Spinal cord (tissue), 10 donors: ENCODE data around the gene DUOXA1. TPM values are rescaled to one million over a fixed set of nuclear protein-coding genes. Genes with fewer than 3 reads are reported as not detected.

Experiments
- DNase-seq, 6 donors: peaks; one replicate each; pipeline versions ENCODE4 v3.0.0 to v3.0.0-alpha.2; 2013 to 2015; ENCODE audit warnings: low spot score in 6 of 6, low read depth in 4 of 6
- H3K27ac ChIP-seq: one replicate; pipeline ENCODE4 v1.5.1; 2013; ENCODE audit warnings: low read depth, low read length, control low read depth
- H3K27me3 ChIP-seq: one replicate; pipeline ENCODE4 v1.6.1; 2013; ENCODE audit warnings: low read length; ENCODE audit not compliant: control insufficient read depth, insufficient read depth
- H3K36me3 ChIP-seq: one replicate; pipeline ENCODE4 v1.6.1; 2013; ENCODE audit warnings: low read length; ENCODE audit not compliant: control insufficient read depth, insufficient read depth
- H3K4me1 ChIP-seq: one replicate; pipeline ENCODE4 v1.6.1; 2013; ENCODE audit warnings: low read length; ENCODE audit not compliant: control insufficient read depth, insufficient read depth
- H3K4me3 ChIP-seq: one replicate; pipeline ENCODE4 v1.5.1; 2013; ENCODE audit warnings: low read depth, low read length, control low read depth
- H3K9me3 ChIP-seq: one replicate; pipeline ENCODE4 v1.6.1; 2013; ENCODE audit warnings: low read length; ENCODE audit not compliant: control insufficient read depth, insufficient read depth
- WGBS: methylation state at CpG from one replicate; pipeline ENCODE4 v1.1.5; 2013; ENCODE audit warnings: missing lambda C conversion rate; ENCODE audit not compliant: insufficient coverage; 5-methylcytosine and 5-hydroxymethylcytosine counted together
- polyA plus RNA-seq, 2 donors: library from polyadenylated mRNA; unstranded; fragments of 120-200 nt; gene quantifications; one replicate each; pipeline ENCODE4 v1.2.1, GENCODE V29; 2013; ENCODE audit not compliant: insufficient read length in 2 of 2
- total RNA-seq, 2 donors: library from RNA; depleted of rRNA in 1 of 2; stranded (reverse); fragments of 120-200 nt in 1 of 2; fragments of >200 nt in 1 of 2; gene quantifications; one replicate each; pipeline versions ENCODE4 v1.2.3 to v1.2.4, GENCODE V29; 2013 to 2014
- donor health status: healthy.

The DUOXA1 gene
- total and polyA plus RNA-seq, 4 donors: 0.11 TPM; not detected in 3

DNA sequence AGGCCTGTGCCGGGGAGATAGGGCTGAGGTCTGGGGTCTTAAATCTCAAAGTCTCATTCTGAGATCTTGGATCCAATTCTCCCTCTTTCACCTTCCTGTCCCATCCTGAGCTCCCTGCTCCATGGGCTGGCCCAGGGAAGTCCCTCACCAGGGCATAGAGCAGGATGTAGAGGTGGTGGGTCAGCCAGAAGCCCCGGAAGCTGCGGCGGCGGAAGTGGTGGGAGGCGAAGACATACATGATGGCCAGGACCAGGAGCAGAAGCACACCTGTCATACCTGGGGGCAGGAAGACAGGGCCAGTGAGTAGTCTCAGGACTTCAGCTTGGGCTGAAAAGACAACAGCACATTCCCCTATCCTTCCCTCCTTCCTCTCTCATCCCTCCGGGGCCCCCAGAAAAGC, 32.2 kb downstream of the DUOXA1 start:
- no peak for DNase-seq
- no peaks in the 10 kb centered on the region for H3K4me1 ChIP-seq
- H3K36me3 ChIP-seq: no peaks in the 10 kb centered on the region
- H3K9me3 ChIP-seq: no peaks in the 10 kb centered on the region
- no peak overlapping the region for H3K4me3 ChIP-seq
- peaks cover 2% of the 10 kb centered on the region for H3K27me3 ChIP-seq
- H3K27ac ChIP-seq: no peak overlapping the region
- 98% methylated on average over 5 of the region's 7 CpGs for WGBS

DNA sequence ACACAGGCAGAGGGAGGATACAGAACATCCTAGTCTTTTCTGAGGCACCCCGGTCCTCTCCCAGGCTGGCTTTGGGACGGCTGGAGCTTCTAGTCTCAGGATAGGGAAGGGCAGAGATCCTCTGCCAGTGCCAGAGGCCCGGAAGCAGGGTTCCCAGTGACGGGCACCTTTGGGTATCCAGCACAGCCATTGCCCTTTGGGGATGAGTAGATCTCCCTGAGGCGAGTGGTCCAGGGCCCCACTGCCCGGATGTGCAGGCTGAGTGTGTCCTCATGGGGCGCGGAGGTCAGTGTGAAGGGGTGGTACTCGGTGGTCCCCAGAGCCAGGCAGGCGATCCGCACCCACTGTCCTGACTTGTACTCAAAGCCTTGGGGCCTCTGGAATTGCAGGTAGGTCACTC, 34.0 kb downstream of the DUOXA1 start:
- H3K4me3 ChIP-seq: no peak overlapping the region
- 92% methylated on average over 11 of the region's 11 CpGs for WGBS
- H3K4me1 ChIP-seq: no peaks in the 10 kb centered on the region
- H3K27me3 ChIP-seq: peaks cover 2% of the 10 kb centered on the region
- H3K27ac ChIP-seq: no peak overlapping the region
- no peaks in the 10 kb centered on the region for H3K36me3 ChIP-seq
- no peaks in the 10 kb centered on the region for H3K9me3 ChIP-seq
- no peak for DNase-seq

DNA sequence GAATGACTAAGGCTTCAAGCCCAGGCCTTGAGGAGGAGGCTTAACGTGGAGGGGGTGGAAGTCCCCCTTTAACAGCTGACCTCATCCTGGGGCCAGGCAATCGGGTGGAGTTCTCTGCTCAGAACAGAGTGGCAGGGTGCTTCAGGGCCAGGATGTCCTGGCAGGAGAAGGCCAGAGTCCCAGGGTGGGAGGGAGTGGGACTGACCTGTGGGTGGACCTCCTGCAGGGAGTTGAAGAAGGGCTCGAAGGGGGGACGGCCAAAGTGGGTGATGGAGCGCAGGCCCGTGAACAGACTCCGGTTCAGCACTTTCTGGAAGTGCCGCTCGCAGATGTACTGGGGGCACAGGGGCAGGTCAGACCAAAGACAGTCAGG, 35.3 kb downstream of the DUOXA1 start:
- Histone ChIP-seq H3K4me3 (no peak overlapping the region), H3K36me3 (no peaks in the 10 kb centered on the region), H3K27ac (no peak overlapping the region), H3K4me1 (no peaks in the 10 kb centered on the region), H3K27me3 (peaks cover 2% of the 10 kb centered on the region), H3K9me3 (no peaks in the 10 kb centered on the region)
- no peak for DNase-seq
- 83% methylated on average over 9 of the region's 9 CpGs for WGBS

DNA sequence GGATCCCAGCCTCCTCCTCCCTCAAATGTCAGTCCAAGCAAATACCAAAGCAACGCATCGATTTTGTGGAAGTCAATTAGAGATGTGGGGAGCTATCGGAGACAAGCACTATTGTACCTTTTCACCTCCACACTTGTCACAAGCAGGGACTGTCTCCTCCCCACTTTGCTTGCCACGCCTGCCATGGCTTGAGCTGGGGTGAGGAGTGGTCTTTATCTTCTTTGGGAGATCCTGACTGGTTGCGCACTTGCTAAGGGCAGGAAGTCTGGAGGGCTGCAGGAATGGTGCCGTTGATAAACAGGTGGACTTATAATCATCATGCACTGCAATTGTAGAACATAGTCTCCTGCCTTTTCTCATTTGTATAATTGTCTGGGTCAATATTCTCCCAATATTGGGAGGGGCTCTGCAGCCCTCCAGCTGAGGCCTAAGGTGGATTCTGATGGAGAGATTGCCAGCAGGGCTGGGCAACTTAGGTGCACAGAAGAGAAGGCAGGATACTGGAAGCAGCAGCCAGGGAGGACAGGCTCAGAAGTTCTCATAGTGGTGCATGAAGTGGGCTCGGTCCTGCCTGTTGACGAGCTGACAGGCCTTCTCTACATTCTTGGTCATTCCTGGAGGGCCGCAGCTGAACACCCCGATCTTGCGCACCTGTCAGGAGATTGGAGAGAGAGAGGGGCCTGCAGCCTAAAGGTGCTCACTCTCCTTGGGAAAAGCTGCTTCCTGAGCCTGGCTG, 35.9 kb downstream of the DUOXA1 start:
- Histone ChIP-seq H3K4me3 (no peak overlapping the region), H3K27me3 (peaks cover 2% of the 10 kb centered on the region), H3K4me1 (no peaks in the 10 kb centered on the region), H3K9me3 (no peaks in the 10 kb centered on the region), H3K36me3 (no peaks in the 10 kb centered on the region), H3K27ac (no peak overlapping the region)
- no peak for DNase-seq
- WGBS: 92% methylated on average over 5 of the region's 11 CpGs

DNA sequence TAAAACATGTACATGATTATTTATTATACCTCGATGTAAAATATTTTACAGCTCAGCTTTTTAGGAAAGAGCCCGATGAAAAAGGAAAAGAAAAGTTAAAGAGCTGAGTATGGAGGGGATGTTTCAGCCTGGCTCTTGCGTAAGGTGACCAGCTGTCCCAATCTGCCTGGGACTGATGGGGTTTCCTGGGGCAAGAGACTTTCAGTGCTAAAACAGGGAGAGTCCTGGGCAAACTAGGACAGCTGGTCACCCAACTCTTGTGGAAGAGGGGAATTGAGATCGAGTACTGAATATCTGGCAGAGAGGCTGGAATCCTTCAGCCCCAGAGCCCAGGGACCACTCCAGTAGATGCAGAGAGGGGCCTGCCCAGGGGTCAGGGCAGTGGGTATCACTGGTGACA, 36.7 kb downstream of the DUOXA1 start:
- no peaks in the 10 kb centered on the region for H3K4me1 ChIP-seq
- 92% methylated on average over 3 of the region's 4 CpGs for WGBS
- H3K36me3 ChIP-seq: no peaks in the 10 kb centered on the region
- H3K4me3 ChIP-seq: no peak overlapping the region
- no peak overlapping the region for H3K27ac ChIP-seq
- H3K27me3 ChIP-seq: no peaks in the 10 kb centered on the region
- no peaks in the 10 kb centered on the region for H3K9me3 ChIP-seq
- no peak for DNase-seq

DNA sequence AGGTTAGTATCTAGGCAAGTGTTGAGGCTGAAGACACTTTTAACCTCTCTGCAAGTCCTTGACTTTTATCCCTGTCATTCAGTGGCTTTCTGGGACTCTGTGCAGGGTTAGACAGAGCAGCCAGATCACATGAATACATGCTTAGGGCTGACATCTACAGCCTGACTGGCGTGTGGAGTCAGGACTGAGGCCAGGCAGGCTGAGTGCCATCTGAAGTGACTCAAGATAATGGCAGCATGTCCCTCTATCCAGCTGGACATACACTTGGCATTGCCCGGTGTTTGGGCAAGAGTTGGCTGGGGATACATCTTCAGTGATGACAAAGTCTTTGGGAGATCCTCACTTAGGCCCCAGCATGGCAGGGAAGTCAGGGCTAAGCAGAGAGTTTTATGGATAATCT, 38.1 kb downstream of the DUOXA1 start:
- H3K27ac ChIP-seq: no peak overlapping the region
- no peaks in the 10 kb centered on the region for H3K9me3 ChIP-seq
- no peak for DNase-seq
- WGBS: 87% methylated on average over 2 of the region's 2 CpGs
- no peaks in the 10 kb centered on the region for H3K27me3 ChIP-seq
- H3K36me3 ChIP-seq: no peaks in the 10 kb centered on the region
- no peaks in the 10 kb centered on the region for H3K4me1 ChIP-seq
- H3K4me3 ChIP-seq: no peak overlapping the region

DNA sequence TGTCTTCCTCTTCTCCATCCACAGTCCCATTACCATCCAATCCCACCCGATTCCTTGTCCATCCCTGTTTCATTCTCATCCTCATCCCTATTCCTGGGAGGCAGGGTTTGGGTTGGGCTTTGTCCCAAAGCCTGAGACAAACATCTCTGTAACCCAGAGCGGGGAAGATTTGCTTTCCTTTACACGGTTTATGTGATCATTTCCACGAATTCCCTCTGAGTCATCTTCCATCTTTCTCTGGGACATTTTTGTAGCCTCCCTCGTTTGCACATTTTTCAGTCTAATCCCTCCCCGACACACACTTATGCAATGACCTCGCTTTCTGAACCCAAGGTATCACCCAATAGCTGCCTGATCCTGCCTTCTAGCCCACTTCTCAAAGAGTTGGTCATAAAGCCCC, 38.5 kb downstream of the DUOXA1 start:
- DNase-seq: no peak

DNA sequence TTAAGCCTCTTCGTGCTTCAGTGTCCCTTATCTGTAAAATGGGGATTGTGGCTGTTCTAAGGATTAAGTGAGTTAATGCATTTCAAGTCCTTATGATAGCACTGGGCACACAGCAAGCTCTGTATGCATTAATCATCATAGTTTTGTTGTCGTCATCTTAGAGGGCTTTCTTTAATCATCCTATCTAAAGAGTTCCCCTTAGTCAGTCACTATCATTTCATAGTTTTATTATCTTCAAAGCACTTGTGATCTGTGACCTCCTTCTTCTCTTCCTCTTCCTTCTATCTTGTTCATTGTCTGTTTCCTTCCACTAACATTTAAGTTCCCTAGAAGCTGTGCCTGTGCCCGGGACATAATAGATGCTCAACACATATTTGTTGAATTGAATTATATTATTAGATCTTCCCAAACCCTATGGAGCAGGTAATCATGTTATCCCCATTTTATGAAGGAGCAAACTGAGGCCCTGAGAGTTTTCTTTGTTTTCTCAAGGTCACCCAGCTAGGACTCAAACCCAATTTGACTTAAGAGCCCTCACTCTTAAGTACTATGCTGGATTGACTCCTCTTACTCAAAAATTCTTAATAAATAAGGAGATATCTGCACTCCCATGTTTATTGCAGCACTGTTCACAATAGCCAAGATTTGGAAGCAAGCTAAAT, 39.8 kb downstream of the DUOXA1 start:
- no peaks in the 10 kb centered on the region for H3K4me1 ChIP-seq
- no peaks in the 10 kb centered on the region for H3K9me3 ChIP-seq
- H3K36me3 ChIP-seq: no peaks in the 10 kb centered on the region
- DNase-seq: no peak
- WGBS: no CpG with 5 or more reads among the region's 3 CpGs
- H3K4me3 ChIP-seq: no peak overlapping the region
- no peaks in the 10 kb centered on the region for H3K27me3 ChIP-seq
- no peak overlapping the region for H3K27ac ChIP-seq

More for the DNA sequence above, 38.5 kb downstream of the DUOXA1 start:
- Histone ChIP-seq H3K36me3 (no peaks in the 10 kb centered on the region), H3K27me3 (no peaks in the 10 kb centered on the region), H3K4me1 (no peaks in the 10 kb centered on the region), H3K27ac (no peak overlapping the region), H3K9me3 (no peaks in the 10 kb centered on the region), H3K4me3 (no peak overlapping the region)
- WGBS: 78% methylated on average over 7 of the region's 7 CpGs

DNA sequence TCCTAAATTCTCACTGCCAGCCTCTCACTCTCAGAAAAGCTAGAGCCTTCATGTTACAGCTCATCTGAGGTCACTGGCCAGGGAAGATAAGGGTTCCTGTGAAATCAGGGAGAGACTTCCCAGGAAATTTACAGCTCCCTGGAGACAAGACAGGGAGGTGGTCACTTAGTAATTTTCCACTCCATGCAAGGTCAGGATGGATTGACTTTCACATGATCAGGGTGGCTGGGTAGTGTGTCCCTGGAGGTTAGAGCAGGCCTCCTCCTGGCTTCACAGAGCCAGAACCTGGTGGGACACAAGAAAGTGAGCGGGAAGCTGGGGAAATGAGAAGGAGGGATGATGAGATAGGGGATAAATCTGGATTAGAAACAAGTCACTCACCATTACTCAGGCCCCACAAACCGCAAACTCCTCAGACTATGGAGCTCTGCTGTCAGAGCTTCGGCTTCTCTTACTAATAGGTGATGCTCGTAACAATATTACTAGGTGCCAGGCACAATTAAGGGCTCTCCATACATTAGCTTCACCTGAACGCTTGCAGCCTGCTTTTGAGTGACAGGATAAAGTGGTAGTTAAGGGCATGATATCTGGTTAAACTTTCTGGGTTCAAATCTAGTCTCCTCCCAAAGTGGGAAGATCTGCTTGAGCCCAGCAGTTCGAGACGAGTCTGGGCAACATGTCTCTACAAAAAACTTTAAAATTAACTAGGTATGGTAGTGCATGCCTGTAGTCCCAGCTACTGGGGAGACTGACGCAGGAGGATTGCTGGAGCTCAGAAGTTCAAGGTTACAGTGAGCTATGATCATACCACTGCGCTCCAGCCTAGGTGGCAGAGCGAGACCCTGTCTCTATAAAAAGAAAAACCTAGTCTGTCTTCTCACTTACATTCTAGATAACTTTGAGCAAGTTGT, 40.6 kb downstream of the DUOXA1 start:
- no peak for DNase-seq
- Histone ChIP-seq H3K27ac (no peak overlapping the region), H3K27me3 (no peaks in the 10 kb centered on the region), H3K9me3 (no peaks in the 10 kb centered on the region), H3K4me3 (no peak overlapping the region), H3K36me3 (no peaks in the 10 kb centered on the region), H3K4me1 (no peaks in the 10 kb centered on the region)
- 100% methylated on average over 4 of the region's 10 CpGs for WGBS
